ENCODE data around the gene ARL4C. TPM values are rescaled to one million over a fixed set of nuclear protein-coding genes. Genes with fewer than 3 reads are reported as not detected.

Gene ARL4C
- total RNA-seq, 2 experiments from 2014 or later = 27.2 to 32.8 TPM

DNA sequence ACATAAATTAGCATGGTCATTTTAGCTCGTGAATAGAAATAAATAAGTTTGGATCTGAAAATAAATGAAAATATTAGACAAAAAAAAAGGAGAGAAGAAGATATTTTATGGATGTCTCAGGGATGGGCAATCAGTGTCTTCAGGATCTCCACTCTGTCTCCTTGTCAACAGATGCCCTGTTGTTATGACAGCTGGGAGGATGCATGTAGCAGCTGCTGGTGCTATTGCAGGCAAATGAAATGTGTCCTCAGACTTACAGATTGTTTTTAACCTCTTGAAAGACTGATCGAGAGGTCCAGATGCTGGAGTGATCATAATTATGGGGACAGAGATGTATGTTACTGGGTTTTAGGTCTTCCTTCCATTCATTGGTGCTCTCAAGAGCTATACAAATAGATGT lies 24.7 kb upstream of the ARL4C start:
- DNase-seq (no peak), ATAC-seq (no peak)
- Mint-ChIP-seq H3K27me3 (no peaks in the 10 kb centered on the region), H3K27ac (no peak overlapping the region), H3K36me3 (ENCODE audit: low read depth) (no peaks in the 10 kb centered on the region), H3K9me3 (ENCODE audit: low read depth) (peaks cover 4% of the 10 kb centered on the region), H3K4me3 (no peak overlapping the region), H3K4me1 (no peaks in the 10 kb centered on the region)
- CTCF ChIA-PET = interaction anchor here (0.5 to 1.5 kb wide), 3 partner anchors 24 to 632 kb away, joined by 3 to 6 read pairs (median 3); no protein-coding TSS in a partner anchor
- POLR2A ChIA-PET = no interaction called here
- intact Hi-C loops (cut with DNase I, micrococcal nuclease) = no loop called here

DNA sequence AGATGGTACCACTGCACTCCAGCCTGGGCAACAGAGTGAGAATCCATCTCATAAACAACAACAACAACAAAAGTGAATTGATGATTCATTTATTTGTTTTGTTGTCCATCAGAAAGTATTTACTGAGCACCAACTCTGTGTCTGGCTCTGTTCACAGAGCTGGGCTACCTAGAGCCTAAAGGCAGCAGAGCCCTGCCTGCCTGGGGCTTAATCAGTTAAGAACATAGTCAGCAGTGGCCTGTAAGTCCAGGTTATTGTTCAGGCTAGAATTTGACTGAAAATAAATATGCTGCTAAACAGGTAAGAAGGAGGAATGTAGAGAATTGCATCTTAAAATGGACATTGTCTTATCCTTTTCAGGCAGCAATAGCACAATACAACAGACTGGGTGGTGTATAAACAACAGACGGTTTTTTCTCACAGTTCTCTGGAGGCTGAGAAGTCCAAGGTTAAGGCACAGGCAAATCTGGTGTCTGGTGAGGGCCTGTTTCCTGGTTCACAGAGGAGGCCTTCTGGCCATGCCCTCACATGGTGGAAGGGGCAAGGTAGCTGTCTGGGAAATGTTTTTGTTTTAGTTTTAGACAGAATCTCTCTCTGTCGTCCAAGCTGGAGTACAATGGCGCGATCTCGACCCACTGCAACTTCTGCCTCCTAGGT lies 22.2 kb upstream of the ARL4C start:
- no peaks in the 10 kb centered on the region for H3K4me1 Mint-ChIP-seq
- no peaks in the 10 kb centered on the region for H3K27me3 Mint-ChIP-seq
- no peaks in the 10 kb centered on the region for H3K9me3 Mint-ChIP-seq (ENCODE audit: low read depth)
- CTCF ChIA-PET = no interaction called here
- DNase-seq (no peak), ATAC-seq (no peak)
- H3K4me3 Mint-ChIP-seq = no peak overlapping the region
- no peaks in the 10 kb centered on the region for H3K36me3 Mint-ChIP-seq (ENCODE audit: low read depth)
- POLR2A ChIA-PET = no interaction called here
- no peak overlapping the region for H3K27ac Mint-ChIP-seq
- intact Hi-C loops (cut with DNase I, micrococcal nuclease) = no loop called here

DNA sequence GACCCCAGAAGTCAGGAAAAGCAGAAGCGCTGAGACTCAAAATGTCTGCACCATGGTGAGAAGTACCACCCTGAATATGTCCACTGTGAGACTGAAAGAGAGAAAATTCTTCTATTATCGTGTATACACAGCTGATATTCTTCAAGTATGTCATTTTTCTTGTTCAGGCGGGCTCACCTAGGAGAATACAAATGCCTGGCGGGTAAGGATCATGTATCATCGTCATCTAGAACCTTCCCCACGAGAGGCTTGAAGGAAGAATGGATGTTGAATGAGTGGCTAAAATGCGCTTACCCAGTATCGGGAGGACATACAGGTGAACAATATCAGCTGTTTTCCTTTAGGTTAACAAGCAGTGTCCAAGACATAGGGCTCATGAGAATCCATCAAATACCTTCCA lies 21.1 kb upstream of the ARL4C start:
- DNase-seq (no peak), ATAC-seq (no peak)
- no peak overlapping the region for H3K4me3 Mint-ChIP-seq
- ChIA-PET CTCF (no interaction called here), POLR2A (interaction anchor here (0.6 kb wide), 1 partner anchor 232 kb away, joined by 3 read pairs; no protein-coding TSS in a partner anchor)
- H3K9me3 Mint-ChIP-seq (ENCODE audit: low read depth) = no peaks in the 10 kb centered on the region
- H3K27ac Mint-ChIP-seq = no peak overlapping the region
- H3K36me3 Mint-ChIP-seq (ENCODE audit: low read depth) = no peaks in the 10 kb centered on the region
- no peaks in the 10 kb centered on the region for H3K27me3 Mint-ChIP-seq
- no peaks in the 10 kb centered on the region for H3K4me1 Mint-ChIP-seq
- intact Hi-C loops (cut with DNase I, micrococcal nuclease) = no loop called here

DNA sequence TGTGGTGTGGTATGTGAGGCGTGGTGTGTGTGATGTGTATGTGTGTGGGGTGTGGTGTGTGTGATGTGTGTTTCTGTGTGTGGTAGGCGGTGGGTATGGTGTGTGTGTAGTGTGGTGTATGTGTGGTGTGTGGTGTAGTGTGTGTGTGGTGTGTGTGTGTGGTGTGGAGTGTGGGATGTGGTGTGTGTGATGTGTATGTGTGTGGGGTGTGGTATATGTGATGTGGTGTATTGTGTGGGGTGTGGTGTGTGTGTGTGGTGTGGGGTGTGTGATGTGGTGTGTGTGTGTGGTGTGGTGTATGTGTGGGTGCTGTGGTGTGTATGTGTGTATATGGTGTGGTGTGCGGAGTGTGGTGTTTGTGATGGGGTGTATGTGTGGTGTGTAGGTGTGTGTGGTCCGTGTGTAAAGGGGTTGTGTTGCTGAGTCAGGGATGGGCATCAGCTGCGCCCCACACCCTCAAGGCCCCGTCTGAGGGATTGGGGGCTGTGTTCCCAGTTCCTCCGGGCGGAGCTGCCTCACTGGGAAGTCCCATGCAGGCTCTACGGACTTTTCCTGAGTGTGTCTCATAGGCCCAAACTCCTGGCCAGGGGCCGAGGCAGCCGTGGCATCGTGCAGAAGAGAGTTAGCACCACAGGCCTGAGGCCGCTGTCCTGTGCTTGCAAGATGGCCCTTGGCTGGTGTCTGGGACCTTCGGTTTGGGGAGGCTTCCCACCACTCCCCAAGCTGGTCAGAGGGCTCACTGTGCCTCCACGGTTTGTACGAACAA lies 18.2 kb upstream of the ARL4C start:
- ChIA-PET CTCF (interaction anchor here (0.5 to 1.4 kb wide), 2 partner anchors 13 to 30 kb away, joined by 3 to 4 read pairs; no protein-coding TSS in a partner anchor), POLR2A (no interaction called here)
- intact Hi-C loops (cut with DNase I, micrococcal nuclease) = no loop called here
- Mint-ChIP-seq H3K4me1 (peaks cover 5% of the 10 kb centered on the region), H3K9me3 (ENCODE audit: low read depth) (no peaks in the 10 kb centered on the region), H3K4me3 (no peak overlapping the region), H3K27me3 (no peaks in the 10 kb centered on the region), H3K36me3 (ENCODE audit: low read depth) (no peaks in the 10 kb centered on the region), H3K27ac (no peak overlapping the region)
- DNase-seq (no peak), ATAC-seq (no peak)

DNA sequence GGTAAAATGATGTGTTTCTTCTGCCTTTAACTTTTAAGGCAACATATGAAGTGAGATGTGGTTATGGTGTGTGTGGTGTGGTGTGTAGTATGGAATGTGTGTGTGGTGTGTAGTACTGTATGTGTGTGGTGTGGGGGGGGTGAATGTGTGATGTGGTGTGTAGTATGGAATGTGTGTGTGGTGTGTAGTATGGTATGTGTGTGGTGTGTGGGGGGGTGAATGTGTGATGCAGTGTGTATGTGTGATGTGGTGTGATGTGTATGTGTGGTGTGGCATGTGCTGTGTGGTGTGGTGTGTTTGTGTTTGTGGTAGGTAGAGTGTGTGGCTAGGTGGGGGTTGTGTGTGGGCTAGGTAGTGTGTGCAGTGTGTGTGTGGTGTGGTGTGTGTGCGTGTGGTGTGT lies 17.2 kb upstream of the ARL4C start:
- ATAC-seq (no peak), DNase-seq (no peak)
- ChIA-PET POLR2A (no interaction called here), CTCF (no interaction called here)
- H3K27ac Mint-ChIP-seq = no peak overlapping the region
- H3K4me1 Mint-ChIP-seq = peaks cover 5% of the 10 kb centered on the region
- no peaks in the 10 kb centered on the region for H3K27me3 Mint-ChIP-seq
- no peaks in the 10 kb centered on the region for H3K36me3 Mint-ChIP-seq (ENCODE audit: low read depth)
- H3K9me3 Mint-ChIP-seq (ENCODE audit: low read depth) = no peaks in the 10 kb centered on the region
- intact Hi-C loops (cut with DNase I, micrococcal nuclease) = no loop called here
- no peak overlapping the region for H3K4me3 Mint-ChIP-seq

DNA sequence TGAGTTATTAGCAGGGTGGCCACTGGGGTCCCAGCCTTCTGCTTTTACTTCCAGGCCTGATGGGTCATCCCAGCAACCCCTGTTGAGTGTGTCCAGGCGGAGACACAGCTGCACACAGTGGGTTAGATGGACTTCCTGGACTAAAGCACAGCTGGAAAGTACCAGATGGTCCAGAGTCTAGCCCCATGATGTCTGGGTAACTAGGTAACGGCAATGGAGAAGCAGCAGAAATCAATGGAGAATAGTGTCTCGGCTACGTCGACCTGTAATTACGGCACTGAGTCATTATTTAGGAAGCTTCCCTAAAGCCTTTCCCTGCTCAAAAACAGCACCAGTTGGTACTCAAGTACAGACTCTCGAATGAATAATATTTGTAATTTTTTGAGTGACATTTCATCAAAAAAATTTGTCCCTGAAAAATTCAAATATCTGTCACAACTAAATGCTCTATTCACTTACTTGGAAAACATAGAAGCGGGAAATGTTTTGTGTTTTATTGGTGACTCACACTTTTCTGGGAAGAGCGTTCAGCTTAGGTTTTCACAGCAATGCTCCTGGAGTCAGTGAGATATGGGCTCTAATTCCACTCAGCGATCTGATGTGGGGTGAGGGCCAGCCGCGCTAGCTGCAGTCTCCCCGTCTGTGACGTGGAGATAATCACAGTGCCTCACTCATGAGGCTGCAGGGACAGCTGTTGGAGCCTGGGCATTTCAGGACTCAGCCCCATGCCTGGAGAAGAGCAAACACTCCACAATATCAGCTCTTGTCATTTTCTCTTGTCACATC lies 16.2 kb upstream of the ARL4C start:
- Mint-ChIP-seq H3K4me3 (no peak overlapping the region), H3K27ac (no peak overlapping the region), H3K9me3 (ENCODE audit: low read depth) (no peaks in the 10 kb centered on the region), H3K4me1 (peaks cover 5% of the 10 kb centered on the region), H3K27me3 (no peaks in the 10 kb centered on the region), H3K36me3 (ENCODE audit: low read depth) (no peaks in the 10 kb centered on the region)
- DNase-seq = no peak
- ATAC-seq = no peak
- intact Hi-C loops (cut with DNase I, micrococcal nuclease) = no loop called here
- POLR2A ChIA-PET = no interaction called here
- CTCF ChIA-PET = interaction anchor here (0.6 to 1.3 kb wide), 5 partner anchors 11 to 667 kb away, joined by 3 to 5 read pairs (median 3); no protein-coding TSS in a partner anchor

DNA sequence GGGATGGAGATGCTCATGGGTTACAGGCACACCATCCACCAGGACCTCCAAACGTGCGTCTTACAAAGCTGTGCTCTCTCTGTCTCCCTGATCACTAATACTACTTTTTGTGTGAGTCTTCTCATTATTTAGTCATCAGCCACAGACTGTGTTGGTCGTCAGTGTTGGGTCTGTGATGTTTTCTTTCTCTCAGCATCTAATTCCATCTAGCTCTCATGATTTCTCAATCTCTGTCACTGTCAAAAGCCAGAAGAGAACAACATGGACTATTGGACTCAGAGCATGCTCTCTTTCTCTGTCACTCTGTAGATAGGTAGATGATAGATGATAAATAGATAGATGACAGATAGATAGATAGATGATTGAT lies 6.0 kb upstream of the ARL4C start:
- H3K4me3 Mint-ChIP-seq = no peak overlapping the region
- no peaks in the 10 kb centered on the region for H3K36me3 Mint-ChIP-seq (ENCODE audit: low read depth)
- H3K27me3 Mint-ChIP-seq = no peaks in the 10 kb centered on the region
- intact Hi-C loops (cut with DNase I, micrococcal nuclease) = no loop called here
- no peak for DNase-seq
- H3K27ac Mint-ChIP-seq = no peak overlapping the region
- no peaks in the 10 kb centered on the region for H3K9me3 Mint-ChIP-seq (ENCODE audit: low read depth)
- ChIA-PET POLR2A (no interaction called here), CTCF (interaction anchor here (0.6 to 3.8 kb wide), 6 partner anchors 10 to 367 kb away, joined by 3 to 37 read pairs (median 5); no protein-coding TSS in a partner anchor)
- ATAC-seq = no peak
- peaks cover 24% of the 10 kb centered on the region for H3K4me1 Mint-ChIP-seq

DNA sequence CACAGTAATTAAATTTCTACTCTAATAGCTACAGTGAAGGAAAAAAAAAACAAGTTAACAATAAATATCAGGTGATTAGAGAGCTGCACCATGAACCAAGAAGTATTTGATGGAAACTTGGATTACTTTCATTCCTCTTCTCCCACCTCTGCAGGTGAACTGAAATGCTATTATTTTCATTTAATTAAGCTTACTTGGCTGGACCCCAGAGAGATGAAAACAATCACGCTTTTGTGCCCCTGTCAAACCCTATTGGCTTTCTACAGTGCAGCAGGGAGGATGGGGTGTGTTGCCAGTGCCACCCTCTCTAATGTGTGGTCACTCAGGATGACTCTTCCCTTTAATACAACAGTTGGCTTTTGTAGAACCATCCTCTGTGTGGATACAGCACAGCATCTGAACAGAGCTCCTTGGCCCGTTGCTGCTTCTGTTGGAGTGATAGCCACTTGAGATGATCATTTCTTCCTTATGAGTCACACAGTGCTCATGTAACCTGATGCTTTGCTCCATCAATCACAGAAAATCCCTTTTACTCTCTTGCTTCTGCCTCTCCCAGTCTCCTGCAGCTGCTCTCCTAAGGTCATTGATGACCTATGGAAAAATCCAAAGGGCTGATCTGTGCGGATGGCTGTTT lies 5.5 kb upstream of the ARL4C start:
- no peak overlapping the region for H3K27ac Mint-ChIP-seq
- CTCF ChIA-PET = interaction anchor here (0.6 to 3.8 kb wide), 10 partner anchors 10 to 722 kb away, joined by 3 to 37 read pairs (median 4); no protein-coding TSS in a partner anchor
- POLR2A ChIA-PET = no interaction called here

DNA sequence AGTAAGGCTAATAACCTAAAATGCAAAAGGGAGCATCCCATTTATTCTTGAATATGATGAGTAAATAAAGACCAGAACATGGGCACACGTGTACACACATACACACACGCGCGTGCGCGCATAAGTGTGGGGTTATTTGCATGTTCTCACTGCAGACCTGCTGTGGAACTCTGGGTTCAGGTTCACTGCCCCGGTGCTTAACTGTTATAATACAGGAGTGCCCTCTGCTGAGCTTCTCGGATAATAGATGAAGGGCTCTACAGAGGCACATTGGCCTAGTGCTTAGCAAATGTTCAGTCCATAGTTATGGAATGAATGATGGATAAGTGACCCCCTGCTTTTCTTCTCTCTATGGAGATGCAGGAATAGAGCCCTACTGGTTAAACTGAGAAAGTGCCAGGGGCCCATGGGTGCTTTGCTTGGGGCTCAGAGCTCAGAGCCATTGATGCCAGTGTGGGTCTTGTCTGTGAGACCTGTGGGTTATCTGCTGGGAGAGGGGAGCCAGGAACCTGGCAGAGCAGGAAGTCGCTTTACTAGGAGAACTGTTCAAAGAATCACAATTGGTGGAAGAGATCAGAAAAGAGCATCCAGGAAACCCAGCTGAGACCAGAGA lies 3.6 kb upstream of the ARL4C start:
- Mint-ChIP-seq H3K4me3 (no peak overlapping the region), H3K27ac (peak overlapping the region; percentile 32), H3K27me3 (no peaks in the 10 kb centered on the region), H3K36me3 (ENCODE audit: low read depth) (peaks cover 8% of the 10 kb centered on the region), H3K9me3 (ENCODE audit: low read depth) (no peaks in the 10 kb centered on the region), H3K4me1 (peaks cover 27% of the 10 kb centered on the region)
- CTCF ChIA-PET = interaction anchor here (0.5 to 3.8 kb wide), 22 partner anchors 8 to 642 kb away, joined by 3 to 37 read pairs (median 4); no protein-coding TSS in a partner anchor
- peak; percentile 69 for ATAC-seq
- POLR2A ChIA-PET = no interaction called here
- peak; percentile 81 for DNase-seq
- intact Hi-C loops (cut with DNase I, micrococcal nuclease) = loop anchor here (1.0 kb wide), 3 partner anchors 329 to 524 kb away; no protein-coding TSS in a partner anchor

More for the DNA sequence above, 5.5 kb upstream of the ARL4C start:
- H3K36me3 Mint-ChIP-seq (ENCODE audit: low read depth) = no peaks in the 10 kb centered on the region
- DNase-seq = no peak
- no peaks in the 10 kb centered on the region for H3K27me3 Mint-ChIP-seq
- no peak overlapping the region for H3K4me3 Mint-ChIP-seq
- no peak for ATAC-seq
- no peaks in the 10 kb centered on the region for H3K9me3 Mint-ChIP-seq (ENCODE audit: low read depth)
- intact Hi-C loops (cut with DNase I, micrococcal nuclease) = no loop called here
- peaks cover 27% of the 10 kb centered on the region for H3K4me1 Mint-ChIP-seq

DNA sequence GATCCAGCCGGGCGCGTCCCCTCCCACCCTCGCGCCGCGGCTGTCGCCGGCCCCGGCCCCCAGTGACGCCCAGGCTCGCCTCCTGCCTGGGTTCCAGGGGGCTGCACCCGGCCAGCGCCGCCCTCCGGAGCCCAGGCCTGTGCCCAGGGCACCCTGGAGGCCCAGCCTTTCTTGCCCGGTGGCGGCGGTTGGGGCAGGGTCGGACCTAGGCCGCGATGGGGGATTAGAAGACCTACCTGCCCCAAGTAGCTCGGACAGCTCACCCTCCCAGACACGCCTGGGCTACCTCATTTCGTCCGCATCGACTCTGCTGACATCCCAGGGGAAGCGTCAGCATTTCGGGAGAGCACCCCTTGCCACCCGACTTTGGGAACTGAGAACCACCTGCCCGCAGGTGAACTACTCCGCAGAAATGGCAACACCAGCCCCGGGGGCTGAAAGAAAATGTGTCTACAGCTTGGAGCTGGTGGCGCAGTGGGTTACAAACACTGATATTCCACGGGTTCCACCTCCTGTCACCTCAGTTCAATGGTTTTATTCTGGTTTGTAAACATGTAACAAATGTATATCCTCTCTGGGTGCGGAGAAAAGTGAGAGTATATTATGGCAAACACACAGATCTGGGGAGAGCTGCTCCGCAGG lies 834 bp upstream of the ARL4C start:
- Mint-ChIP-seq H3K36me3 (ENCODE audit: low read depth) (peaks cover 26% of the 10 kb centered on the region), H3K9me3 (ENCODE audit: low read depth) (no peaks in the 10 kb centered on the region), H3K27ac (peak overlapping the region; percentile 70), H3K4me1 (peaks cover 30% of the 10 kb centered on the region), H3K4me3 (peak overlapping the region; percentile 68), H3K27me3 (no peaks in the 10 kb centered on the region)
- ChIA-PET POLR2A (interaction anchor here (0.6 to 2.5 kb wide), 6 partner anchors 45 to 208 kb away, joined by 3 to 12 read pairs (median 6); no protein-coding TSS in a partner anchor), CTCF (interaction anchor here (0.6 to 2.0 kb wide), 12 partner anchors 20 to 533 kb away, joined by 3 to 6 read pairs (median 3); no protein-coding TSS in a partner anchor)
- intact Hi-C loops (cut with DNase I, micrococcal nuclease) = loop anchor here in 1 of 2 experiments (1.0 to 5.0 kb wide), 4 partner anchors 125 to 643 kb away; partner anchors contain the start of gene HJURP
- no peak for ATAC-seq
- no peak for DNase-seq
